HG02610 (cell line): Measurements from ENCODE around the gene PRKD1.
A peak's percentile ranks its signal among the peaks of the same experiment; 100 is the strongest.
"Not testable (repeated sequence)": the region's sequence is repeated elsewhere in the genome, so short reads cannot be mapped to it uniquely, and the experiment has no call there.

Experiments used
- ATAC-seq: cut with Tn5 transposase; IDR thresholded peaks from one replicate; pipeline ENCODE4 v1.9.1; 2021; ENCODE audit warnings: mild to moderate bottlenecking, moderate library complexity; ENCODE audit not compliant: unreplicated experiment

PRKD1 gene

DNA sequence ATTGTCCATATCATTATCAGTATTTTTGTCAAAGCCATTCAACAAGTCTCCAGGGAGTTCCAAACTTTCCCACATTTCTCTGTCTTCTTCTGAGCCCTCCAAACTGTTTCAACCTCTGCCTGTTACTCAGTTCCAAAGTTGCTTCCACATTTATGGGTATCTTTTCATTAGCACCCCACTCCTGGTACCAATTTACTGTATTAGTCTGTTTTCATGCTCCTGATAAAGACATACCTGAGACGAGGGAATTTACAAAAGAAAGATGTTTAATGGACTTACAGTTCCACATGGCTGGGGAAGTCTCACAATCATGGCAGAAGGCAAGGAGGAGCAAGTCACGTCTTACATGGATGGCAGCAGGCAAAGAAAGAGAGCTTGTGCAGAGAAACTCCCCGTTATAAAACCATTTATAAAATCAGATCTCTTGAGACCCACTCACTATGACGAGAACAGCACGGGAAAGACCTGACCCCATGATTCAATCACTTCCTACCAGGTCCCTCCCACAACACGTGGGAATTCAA lies 87.2 kb downstream of the PRKD1 start:
- not testable (repeated sequence) for ATAC-seq

- not testable (repeated sequence) for ATAC-seq
Measured at GRCh38 chr14:29839691-29840090, 88.0 kb downstream of the PRKD1 start.

DNA sequence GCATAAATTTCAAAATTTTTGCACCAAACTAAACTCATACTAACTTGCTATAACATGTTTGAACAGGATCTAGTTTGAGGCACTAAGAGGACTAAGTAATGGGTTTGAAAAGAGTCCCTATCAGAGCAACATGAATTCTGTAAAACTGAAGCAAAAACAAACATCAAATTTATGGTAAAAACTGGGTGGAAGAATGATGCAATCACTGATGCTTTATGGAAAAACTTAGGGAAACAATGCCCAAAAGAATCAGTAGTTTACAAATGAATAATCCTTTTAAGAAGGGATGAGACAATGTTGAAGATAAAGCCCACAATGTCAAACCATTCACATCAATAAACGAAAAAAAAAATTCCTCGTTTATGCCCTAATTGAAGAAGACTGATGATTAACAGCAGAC lies 88.9 kb downstream of the PRKD1 start:
- ATAC-seq = no peak

DNA sequence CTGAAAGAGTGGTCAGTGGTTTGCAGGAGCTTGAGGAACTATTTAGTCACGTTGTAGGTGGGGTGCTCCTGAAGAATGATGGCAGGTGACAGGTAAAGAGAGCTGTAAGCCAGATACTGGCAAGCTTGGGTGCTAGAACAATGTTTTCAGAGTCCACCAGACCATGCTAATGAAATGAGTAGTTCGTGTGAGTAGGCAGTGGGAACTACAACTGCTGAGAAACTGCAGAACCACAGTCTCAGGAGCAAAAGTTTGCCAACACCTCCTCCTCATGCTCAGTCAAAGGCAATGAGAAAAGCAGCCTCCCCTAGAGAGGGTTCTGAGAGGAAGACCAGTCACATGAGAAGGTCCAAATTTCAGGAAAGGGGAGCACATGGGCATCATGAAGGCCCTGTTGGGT lies 91.3 kb downstream of the PRKD1 start:
- peak; percentile 76 for ATAC-seq

- ATAC-seq = no peak
Measured at GRCh38 chr14:29832042-29832441, 95.6 kb downstream of the PRKD1 start.

GRCh38 chr14:29829851-29830250 lies 97.8 kb downstream of the PRKD1 start:
- ATAC-seq = no peak

DNA sequence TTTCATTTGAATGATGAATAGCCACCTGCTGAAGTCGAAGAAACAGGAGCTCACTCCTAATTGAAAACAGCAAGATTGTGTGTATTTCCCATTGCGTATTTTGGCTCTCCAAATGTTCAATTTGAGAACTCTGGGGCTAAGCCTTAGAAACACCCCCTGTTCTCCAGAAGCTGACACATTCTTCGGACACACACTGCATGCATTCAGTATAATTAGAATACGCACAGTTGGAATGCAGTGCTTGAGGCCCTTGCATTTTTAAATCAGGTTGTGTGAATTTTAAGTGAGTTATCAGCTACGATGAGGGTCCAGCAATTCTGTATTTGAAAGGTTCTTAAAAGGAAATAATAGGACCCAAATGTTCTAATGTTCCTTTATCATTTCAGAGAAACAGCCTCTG lies 103.8 kb downstream of the PRKD1 start:
- no peak for ATAC-seq

DNA sequence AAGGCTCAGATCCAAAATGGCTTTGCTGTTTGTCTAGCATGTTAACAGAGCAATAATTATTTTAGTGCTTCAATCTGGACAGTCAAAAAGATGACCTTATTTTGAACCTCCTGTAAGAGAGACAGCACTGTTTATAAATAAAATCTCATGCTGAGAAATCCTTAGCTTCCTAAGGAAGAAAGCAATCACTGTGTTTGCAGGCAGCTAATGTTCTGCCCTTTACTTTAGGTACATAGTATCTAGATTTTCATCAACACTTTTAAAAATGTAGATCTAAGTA lies 105.3 kb downstream of the PRKD1 start:
- no peak for ATAC-seq

DNA sequence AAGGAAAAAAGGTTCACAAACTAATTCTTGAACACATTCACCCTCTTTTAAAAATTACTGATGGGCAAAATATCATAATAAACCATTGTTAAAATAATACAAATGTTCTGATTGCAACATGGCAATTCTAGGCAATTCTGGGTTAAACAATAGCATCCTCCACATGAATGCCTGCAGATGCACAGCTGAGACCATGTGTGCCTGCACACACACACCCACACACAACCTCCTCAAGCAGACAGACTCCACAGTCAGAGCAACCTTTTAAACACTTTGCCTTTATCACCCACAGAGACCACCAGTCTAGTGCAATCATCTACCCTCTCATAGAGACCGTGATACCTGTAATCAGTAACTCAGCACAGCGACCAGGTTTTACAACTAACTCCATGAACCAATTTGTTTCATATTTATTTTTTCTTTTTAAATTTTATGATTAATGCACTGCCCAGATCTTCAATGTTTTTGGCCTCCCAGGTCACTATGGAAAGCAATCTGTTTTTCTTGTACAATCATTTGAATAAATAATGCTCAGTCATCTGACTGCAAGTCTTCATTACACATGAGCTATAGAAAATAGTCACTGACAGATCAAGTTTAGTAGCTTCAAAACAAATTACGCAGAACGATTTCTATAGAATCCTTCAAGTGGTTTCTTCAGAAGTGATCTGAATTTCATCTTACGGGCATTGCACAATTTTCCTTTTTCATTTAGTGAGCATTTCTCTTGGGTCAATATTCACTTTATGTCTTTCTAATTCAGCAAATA lies 105.8 kb downstream of the PRKD1 start:
- no peak for ATAC-seq

DNA sequence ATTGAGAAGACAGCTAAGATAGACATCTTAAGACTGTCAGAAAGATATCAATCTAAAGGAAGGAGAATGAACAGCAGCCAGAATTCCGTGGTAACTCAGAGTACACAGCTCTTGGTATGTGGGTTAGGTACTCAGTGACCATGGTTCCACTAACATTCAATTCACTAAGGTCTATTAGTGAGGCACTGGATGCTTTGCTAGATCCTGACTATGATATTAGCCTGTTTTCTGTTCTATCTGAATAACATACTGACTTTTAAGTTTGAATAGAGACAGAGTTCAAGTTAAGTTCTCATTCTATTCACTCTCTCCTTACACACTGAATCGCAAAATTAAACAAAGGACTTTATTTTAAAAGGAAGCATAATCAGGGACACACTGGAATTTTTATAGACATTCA lies 106.4 kb downstream of the PRKD1 start:
- ATAC-seq = no peak

DNA sequence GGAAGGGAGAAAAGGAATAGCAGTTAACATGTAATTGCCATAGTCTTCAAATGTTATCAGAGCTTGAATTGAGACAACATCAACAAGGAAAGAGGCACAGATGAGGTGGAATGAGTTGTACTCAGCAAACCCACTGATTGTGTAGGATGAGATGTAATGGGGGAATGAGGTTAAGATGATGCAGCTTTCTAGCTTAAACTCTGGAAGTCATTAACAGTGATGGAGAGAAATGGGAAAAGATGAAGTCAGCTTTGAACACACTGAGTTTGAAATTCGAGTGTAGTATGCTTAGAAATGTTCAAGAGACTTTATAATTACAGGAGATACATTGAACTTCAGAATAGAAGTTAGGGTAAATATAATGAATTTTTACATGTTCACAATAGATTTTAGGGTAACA lies 106.9 kb downstream of the PRKD1 start:
- no peak for ATAC-seq

DNA sequence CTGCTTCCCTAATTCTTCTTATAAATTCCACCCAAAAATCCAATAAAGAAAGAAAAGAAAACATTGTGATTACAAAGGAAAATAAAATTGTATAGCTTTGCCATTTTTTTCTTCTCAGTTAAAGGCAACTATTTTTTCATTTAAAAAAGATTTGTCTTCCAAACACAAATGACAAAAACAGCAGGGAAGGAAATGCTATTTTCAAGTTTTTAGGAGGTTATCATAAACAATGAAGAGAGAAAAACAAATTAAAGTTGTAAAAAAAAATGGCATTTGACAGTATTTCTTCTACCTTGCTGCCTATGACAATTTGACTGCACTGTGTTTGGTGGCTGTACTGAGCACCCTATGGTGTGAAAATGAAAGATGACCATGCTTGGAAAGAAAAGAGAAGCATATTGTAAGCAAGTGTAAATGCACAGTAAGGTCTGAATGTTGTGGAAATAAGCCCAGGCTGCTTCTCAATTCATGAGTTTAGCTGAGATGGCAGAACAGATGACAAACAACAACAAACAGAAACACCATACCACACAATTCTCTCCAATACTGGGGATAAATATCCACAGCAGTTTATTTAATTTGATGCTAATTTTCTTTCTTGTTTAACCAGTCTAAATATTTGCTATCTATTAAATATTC lies 109.8 kb downstream of the PRKD1 start:
- no peak for ATAC-seq

GRCh38 chr14:29815016-29815674 lies 112.5 kb downstream of the PRKD1 start:
- ATAC-seq = no peak

DNA sequence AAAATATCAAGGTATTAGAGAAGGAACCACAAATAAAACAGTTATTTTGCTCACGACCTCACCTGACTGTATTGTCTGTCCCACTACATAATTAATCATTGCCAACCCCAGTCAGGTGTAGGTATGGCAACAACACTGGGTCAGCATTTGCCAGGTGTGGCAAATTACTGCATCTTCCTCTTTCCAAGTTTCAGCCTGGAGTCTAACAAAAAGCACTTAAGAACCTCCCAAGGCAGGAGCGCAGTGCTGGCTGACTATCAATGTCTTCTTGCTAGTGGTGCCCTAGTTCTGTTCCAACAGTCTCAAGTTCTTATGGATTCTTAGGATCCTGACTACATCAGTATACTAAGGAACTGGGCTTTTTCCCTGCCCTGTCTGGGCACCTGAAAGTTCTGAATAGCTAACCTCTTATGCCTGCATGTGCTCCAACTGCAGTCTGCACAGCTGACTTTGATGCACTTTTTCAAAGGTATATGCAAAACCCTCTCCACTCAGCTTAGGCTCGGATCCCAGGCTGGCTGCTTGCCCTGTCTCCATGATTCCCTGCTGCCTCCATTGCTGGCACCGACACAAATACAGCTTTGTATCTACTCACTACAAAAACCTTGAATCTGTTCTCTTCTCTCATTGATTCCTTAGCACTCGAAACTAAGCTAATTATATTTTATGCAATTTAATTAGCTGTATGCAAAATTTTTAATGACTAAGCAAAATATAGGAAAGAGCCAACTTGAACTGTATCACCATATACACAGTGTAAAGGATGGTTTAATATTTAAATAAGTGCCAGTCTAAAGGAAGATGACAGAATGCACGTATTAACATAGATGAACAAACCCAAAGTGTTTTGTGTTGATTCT lies 113.3 kb downstream of the PRKD1 start:
- no peak for ATAC-seq

DNA sequence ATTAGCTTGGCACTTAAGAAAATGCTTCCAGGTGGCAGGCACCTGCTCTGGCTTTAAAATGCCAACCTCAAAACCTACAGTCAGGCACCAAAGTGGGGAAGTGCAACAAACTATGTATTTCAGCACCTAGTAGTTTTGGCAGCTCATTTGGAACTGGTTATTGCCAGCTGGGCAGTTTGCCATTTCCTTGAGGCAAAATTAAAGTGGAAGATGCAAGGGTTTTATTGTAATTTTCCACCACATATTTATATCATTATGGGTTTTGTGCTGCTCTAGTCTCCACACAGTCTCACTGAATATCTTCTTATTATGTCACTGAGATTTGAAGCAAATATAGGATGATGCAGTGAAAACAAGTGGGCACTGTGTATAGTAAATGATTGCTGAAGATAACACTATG lies 117.0 kb downstream of the PRKD1 start:
- no peak for ATAC-seq

DNA sequence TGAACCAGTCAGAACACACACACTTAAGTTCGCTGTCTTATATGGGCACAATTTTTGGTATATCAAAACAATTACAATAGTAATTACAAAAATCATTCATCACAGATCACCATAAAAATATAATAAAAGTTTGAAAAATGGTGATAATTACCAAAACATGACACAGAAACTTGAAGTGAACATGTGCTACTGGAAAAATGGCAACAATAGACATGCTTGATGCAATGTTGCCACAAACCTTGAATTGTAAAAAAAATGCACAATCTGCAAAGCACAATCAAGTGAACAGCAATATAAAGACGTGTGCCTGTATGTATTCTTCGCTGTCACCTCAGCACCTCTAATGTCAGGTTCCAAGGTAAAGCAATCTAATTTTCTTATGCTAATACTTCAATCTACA lies 117.6 kb downstream of the PRKD1 start:
- ATAC-seq = no peak

DNA sequence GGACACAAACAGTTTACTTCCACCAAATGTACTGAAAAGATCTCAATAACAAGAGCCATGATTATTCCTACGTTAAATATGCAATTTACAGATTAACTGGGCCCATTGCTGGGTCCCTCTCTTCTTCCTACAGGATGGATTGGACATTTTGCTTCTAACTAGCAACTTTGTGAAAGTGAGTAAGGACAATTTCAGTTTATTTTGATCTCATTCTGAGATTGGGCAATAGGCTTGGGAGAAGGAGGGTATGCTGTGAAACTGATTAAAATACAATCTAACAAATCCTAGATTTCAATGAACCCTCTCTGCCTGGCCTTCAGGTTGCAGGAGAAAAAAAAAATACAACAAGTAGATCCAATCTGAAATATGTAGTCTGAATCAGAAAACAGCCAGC lies 121.5 kb downstream of the PRKD1 start:
- ATAC-seq = no peak

DNA sequence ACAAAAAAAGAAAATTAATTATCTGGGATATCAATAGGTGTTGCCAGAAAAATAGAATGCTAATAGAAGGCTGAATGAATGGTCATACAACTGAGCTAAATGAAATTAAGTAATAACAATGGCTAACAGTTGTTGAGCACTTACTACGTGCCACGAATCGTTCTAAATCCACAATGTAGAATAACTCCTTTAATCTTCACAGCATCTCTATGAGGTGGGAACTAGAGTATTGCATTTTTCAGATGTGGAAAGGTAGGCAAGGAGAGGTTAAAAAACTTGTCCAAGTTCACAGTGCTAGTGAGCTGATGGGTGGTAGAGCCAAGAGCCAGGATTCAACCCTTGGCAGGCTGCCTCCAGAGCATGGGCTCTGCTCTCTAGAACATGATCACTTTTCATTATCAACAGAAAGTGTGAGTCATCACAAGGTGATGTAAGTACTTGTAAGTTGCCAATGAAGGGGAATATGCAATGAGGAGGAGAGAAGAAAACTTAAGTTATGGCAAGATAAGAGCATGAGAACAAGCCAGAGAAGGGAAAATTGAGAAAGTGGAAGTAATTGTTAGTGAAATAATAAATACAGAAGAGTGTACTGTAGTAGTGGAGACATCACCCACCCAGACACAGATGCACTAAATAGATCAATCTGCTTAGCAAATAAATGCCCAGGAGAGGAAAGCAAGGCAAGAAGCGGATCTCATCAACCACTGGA lies 122.1 kb downstream of the PRKD1 start:
- ATAC-seq = no peak

DNA sequence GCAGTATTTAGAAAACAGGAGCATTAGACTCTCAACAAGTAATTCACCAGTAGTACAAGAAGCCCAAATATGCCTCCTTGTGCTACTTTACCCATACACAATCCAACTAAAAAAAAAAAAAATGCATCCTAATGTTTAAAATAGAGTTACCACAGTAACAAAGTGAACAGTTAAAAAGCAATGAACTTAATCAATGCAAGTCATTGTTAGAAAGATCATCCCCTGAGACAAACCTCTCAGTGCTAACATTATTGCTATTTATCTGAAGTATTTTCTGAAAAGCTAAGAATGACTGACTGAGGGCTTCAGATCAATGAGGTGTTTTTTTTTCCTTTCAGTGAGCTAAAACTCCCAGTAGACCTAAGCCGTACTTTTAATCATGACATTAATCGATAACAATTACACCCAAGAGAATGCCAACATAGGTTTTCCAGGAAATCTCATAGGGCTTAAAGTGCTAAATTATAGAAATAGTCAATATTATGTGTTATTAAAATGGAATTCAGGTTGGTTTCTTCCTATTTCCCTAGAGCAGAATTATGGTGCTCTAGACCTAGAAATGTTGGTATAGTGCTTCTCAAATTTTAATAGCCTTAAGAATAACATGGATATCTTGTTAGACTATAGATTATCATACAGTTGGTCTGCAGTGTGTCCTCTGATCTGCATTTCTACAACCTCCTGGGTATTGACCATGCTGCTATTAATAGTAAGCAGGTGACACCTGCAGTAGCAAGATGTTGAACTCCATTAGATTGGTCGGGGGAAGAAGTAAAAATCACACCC lies 123.0 kb downstream of the PRKD1 start:
- no peak for ATAC-seq

DNA sequence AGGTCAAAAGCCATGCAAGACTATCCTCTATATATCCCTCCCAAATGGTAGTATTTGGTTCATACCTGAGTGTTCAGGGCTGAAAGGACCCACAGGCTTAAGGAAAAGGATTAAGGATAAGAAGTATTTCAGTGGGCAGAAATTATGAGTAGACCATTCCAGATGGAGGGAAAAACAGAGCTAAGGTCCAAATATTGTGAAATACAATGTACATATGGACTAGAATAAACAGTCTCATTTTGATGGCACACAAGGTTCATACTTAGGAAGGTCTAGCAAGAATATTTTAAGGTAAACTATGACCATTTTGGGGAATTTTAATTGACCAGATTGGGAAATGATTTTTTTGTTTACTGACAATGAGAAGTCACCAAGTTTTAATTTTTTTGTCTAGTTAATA lies 124.6 kb downstream of the PRKD1 start:
- no peak for ATAC-seq
